Panc1 (cell line): ENCODE measurements around the gene HCFC1. TPM values are rescaled to one million over a fixed set of nuclear protein-coding genes. Genes with fewer than 3 reads are reported as not detected.

ENCODE experiments used
- ATAC-seq: fragments of 200-7000 bp; cut with Tn5 transposase; 2 replicates; pipeline ENCODE4 v1.9.1; 2020; ENCODE audit warnings: mild to moderate bottlenecking, moderate library complexity
- BruUV-seq: library from RNA; stranded (reverse); fragments of 400-500 nt; replicated peaks from 2 replicates; lab custom pipeline; 2021; lab: Mats Ljungman, UMichigan
- CTCF ChIA-PET: fragments of 300-600 bp; sonication (Branson Sonifier 250); formaldehyde crosslinking; loops from one replicate; lab custom pipeline; 2022; ENCODE audit warnings: antibody characterized with exemption; lab: Charles Lee
- POLR2A ChIA-PET: fragments of 300-600 bp; sonication (Branson Sonifier 250); formaldehyde crosslinking; loops from one replicate; lab custom pipeline; 2022; ENCODE audit warnings: antibody characterized with exemption; lab: Charles Lee
- DNase-seq: peaks from one replicate; pipeline ENCODE4 v3.0.0-alpha.2; 2010; ENCODE audit warnings: low read depth, low spot score
- H3K27ac ChIP-seq: 2 replicates; pipeline ENCODE4 v1.5.1; 2011; ENCODE audit warnings: mild to moderate bottlenecking, low read length, inconsistent platforms
- H3K27me3 ChIP-seq: fragments of 200-500 bp; sonication (Bioruptor generic); 2 replicates; pipeline ENCODE4 v1.6.0; 2014; ENCODE audit warnings: low read length, inconsistent platforms; ENCODE audit not compliant: control insufficient read depth, insufficient read depth
- H3K36me3 ChIP-seq: fragments of 200-500 bp; sonication (Bioruptor generic); 2 replicates; pipeline ENCODE4 v1.5.1; 2014; ENCODE audit warnings: inconsistent platforms, mild to moderate bottlenecking, low read length, moderate library complexity; ENCODE audit not compliant: control insufficient read depth, insufficient read depth
- H3K4me1 ChIP-seq: 2 replicates; pipeline ENCODE4 v1.5.1; 2011; ENCODE audit warnings: inconsistent platforms, mild to moderate bottlenecking, low read length, moderate library complexity; ENCODE audit not compliant: control insufficient read depth, insufficient read depth
- H3K4me3 ChIP-seq, 2 experiments: 2 replicates each; pipeline ENCODE4 v1.5.1; 2011 to 2012; ENCODE audit warnings: low read depth in 2 of 2, low read length in 2 of 2, mild to moderate bottlenecking in 2 of 2, inconsistent platforms in 1 of 2, moderate library complexity in 1 of 2
- H3K9me3 ChIP-seq: fragments of 200-500 bp; sonication (Bioruptor generic); 2 replicates; pipeline ENCODE4 v1.5.1; 2014; ENCODE audit warnings: low read depth, mild to moderate bottlenecking, inconsistent platforms, low read length, moderate library complexity; ENCODE audit not compliant: control insufficient read depth, insufficient read depth
- POLR2AphosphoS5 ChIP-seq: IDR thresholded peaks from 2 replicates; pipeline ENCODE4 v1.6.1; 2012; ENCODE audit warnings: mild to moderate bottlenecking, low read depth, low read length, moderate library complexity
- SIN3A ChIP-seq: IDR thresholded peaks from 2 replicates; pipeline ENCODE4 v1.6.1; 2012; ENCODE audit warnings: low read depth, mild to moderate bottlenecking, low read length, moderate library complexity, borderline replicate concordance; ENCODE audit not compliant: insufficient read depth
- TCF7L2 ChIP-seq: IDR thresholded peaks from 2 replicates; pipeline ENCODE4 v1.6.1; 2011; ENCODE audit warnings: mild to moderate bottlenecking, low read depth, low read length, inconsistent platforms
- in situ Hi-C: cut with HindIII; loops from 2 replicates; pipeline ENCODE4 v1.10.0; 2016; ENCODE audit warnings: low sequenced_read_pairs, low pct_unique_long_range_greater_than_20kb
- intact Hi-C: fragments of 100-400 bp; cut with micrococcal nuclease; formaldehyde crosslinking; loops from one replicate; pipeline ENCODE4 v1.10.0; 2022; ENCODE audit not compliant: unreplicated experiment
- total RNA-seq: library from RNA; stranded (reverse); gene quantifications from one replicate; pipeline ENCODE4 v1.2.1, GENCODE V29; 2021; ENCODE audit not compliant: unreplicated experiment
- TF ChIP-seq, protein P1 (sequence below): fragments of 450-650 bp; IDR thresholded peaks from 2 replicates; pipeline ENCODE4 v1.5.1; 2017; ENCODE audit warnings: mild to moderate bottlenecking
- TF ChIP-seq, protein P2 (sequence below), 2 experiments: IDR thresholded peaks; 2 replicates each; pipeline ENCODE4 v1.6.1; 2011 to 2012; ENCODE audit warnings: low read depth in 2 of 2, control low read depth in 1 of 2, low read length in 1 of 2, mild to moderate bottlenecking in 1 of 2, moderate library complexity in 1 of 2; ENCODE audit not compliant: insufficient read depth in 1 of 2

The HCFC1 gene
- total RNA-seq, 1 experiment from 2014 or later, result 113 TPM

DNA sequence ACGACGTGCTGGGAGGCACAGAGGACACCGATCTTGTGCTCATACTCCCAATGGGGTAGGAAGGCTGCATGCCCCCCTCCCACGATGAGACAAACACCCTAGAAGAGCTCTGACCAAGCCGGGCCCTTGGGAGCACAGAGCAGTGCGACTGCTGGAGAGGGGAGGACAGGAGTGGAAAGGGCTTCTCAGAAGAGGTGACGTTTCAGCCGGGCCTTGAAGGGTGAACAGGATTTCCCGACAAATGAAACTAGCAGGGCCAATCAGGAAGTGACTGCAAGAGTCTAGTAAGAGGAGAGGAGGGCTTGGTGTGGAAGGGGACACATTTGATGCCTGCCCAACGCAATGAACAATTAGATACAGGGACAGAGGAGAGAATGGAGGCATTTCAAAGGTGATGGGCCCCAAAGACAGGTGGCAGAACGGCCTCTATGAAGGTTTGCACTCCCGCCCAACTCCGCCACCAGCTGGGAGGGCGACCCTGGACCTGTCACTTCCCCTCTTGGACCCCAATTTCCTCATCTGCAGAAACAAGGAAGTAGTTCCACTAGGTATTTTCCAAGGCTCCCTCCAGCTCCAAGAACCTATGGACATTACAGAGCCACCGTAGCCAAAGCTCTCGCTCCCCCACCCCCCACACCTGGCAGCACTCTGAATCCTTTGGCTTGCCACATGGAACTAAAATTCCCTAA, 3.9 kb downstream of the HCFC1 start:
- no peaks in the 10 kb centered on the region for H3K9me3 ChIP-seq
- no peak for ATAC-seq
- in situ Hi-C loops, result no loop called here
- H3K36me3 ChIP-seq, result no peaks in the 10 kb centered on the region; the same call in 1 of the 2 replicates
- TSS peak; percentile 37 for BruUV-seq
- peaks cover 27% of the 10 kb centered on the region for H3K4me1 ChIP-seq
- no peak for DNase-seq
- H3K27ac ChIP-seq, result peak overlapping the region; percentile 90
- intact Hi-C loops, result no loop called here
- TF ChIP-seq, protein P1, sequence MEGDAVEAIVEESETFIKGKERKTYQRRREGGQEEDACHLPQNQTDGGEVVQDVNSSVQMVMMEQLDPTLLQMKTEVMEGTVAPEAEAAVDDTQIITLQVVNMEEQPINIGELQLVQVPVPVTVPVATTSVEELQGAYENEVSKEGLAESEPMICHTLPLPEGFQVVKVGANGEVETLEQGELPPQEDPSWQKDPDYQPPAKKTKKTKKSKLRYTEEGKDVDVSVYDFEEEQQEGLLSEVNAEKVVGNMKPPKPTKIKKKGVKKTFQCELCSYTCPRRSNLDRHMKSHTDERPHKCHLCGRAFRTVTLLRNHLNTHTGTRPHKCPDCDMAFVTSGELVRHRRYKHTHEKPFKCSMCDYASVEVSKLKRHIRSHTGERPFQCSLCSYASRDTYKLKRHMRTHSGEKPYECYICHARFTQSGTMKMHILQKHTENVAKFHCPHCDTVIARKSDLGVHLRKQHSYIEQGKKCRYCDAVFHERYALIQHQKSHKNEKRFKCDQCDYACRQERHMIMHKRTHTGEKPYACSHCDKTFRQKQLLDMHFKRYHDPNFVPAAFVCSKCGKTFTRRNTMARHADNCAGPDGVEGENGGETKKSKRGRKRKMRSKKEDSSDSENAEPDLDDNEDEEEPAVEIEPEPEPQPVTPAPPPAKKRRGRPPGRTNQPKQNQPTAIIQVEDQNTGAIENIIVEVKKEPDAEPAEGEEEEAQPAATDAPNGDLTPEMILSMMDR, result no peak
- TF ChIP-seq POLR2AphosphoS5, result no peak
- no peak for TF ChIP-seq TCF7L2
- TF ChIP-seq SIN3A, result no peak
- TF ChIP-seq, protein P2, sequence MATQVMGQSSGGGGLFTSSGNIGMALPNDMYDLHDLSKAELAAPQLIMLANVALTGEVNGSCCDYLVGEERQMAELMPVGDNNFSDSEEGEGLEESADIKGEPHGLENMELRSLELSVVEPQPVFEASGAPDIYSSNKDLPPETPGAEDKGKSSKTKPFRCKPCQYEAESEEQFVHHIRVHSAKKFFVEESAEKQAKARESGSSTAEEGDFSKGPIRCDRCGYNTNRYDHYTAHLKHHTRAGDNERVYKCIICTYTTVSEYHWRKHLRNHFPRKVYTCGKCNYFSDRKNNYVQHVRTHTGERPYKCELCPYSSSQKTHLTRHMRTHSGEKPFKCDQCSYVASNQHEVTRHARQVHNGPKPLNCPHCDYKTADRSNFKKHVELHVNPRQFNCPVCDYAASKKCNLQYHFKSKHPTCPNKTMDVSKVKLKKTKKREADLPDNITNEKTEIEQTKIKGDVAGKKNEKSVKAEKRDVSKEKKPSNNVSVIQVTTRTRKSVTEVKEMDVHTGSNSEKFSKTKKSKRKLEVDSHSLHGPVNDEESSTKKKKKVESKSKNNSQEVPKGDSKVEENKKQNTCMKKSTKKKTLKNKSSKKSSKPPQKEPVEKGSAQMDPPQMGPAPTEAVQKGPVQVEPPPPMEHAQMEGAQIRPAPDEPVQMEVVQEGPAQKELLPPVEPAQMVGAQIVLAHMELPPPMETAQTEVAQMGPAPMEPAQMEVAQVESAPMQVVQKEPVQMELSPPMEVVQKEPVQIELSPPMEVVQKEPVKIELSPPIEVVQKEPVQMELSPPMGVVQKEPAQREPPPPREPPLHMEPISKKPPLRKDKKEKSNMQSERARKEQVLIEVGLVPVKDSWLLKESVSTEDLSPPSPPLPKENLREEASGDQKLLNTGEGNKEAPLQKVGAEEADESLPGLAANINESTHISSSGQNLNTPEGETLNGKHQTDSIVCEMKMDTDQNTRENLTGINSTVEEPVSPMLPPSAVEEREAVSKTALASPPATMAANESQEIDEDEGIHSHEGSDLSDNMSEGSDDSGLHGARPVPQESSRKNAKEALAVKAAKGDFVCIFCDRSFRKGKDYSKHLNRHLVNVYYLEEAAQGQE (IDR thresholded peaks at IDR 0.05; ENCODE audit: insufficient read depth in 1 of 2, low read depth in 2 of 2, low read length in 1 of 2), result no peak
- CTCF ChIA-PET, result no interaction called here
- peak overlapping the region in 1 of 2 experiments; percentile 95; a peak in 1 of 4 replicates for H3K4me3 ChIP-seq
- POLR2A ChIA-PET, result no interaction called here
- no peaks in the 10 kb centered on the region for H3K27me3 ChIP-seq

DNA sequence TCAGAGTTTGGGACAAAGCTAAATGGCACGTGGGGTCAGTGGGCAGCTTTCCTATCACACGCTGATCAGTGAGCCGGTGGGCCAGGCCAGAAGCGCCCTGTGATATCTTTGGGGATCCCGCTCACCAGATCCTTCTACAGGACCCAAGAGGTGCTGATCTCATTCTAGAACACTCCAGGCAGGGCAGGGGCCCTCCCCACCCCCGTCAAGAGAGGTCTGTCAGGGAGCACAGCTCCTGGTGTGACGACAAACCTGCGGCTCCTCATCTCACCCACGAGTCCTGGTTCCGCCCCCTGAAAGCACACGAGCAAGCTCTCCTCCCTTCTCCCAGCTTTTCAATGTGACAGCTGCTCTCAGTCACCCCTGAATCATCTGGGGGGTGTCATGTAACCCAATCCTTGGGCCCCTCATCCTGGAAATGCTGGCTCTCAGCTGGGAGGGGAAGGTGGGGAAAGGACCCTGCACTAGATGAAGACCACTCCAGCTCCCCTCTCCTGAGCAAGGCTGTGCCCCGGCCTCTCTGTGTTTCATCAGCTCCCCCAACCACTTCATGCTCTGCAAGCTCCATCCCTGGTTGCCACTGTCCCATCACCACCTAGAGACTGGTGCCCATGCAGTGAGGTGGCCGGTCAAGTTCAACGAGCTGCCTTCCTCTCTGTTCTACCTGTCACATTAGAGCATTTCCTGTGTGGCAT, 4.6 kb downstream of the HCFC1 start:
- peak overlapping the region; percentile 90; the same call in 1 of the 2 replicates for H3K27ac ChIP-seq
- BruUV-seq, result no TSS peak
- peaks cover 7% of the 10 kb centered on the region; the same call in 1 of the 2 replicates for H3K36me3 ChIP-seq
- TF ChIP-seq, protein P1, result no peak
- TF ChIP-seq POLR2AphosphoS5 (no peak), SIN3A (no peak), TCF7L2 (no peak)
- TF ChIP-seq, protein P2 (IDR thresholded peaks at IDR 0.05; ENCODE audit: insufficient read depth in 1 of 2, low read depth in 2 of 2, low read length in 1 of 2), result no peak
- H3K4me1 ChIP-seq, result peaks cover 27% of the 10 kb centered on the region
- ATAC-seq (no peak), DNase-seq (no peak)
- in situ Hi-C loops, result no loop called here
- no peaks in the 10 kb centered on the region for H3K27me3 ChIP-seq
- intact Hi-C loops, result no loop called here
- CTCF ChIA-PET, result interaction anchor here (1.3 kb wide), 1 partner anchor 20 kb away, joined by 3 read pairs; no protein-coding TSS in a partner anchor
- no peaks in the 10 kb centered on the region for H3K9me3 ChIP-seq
- POLR2A ChIA-PET, result interaction anchor here (1.0 kb wide), 1 partner anchor 32 kb away, joined by 3 read pairs; no protein-coding TSS in a partner anchor
- H3K4me3 ChIP-seq, result no peak overlapping the region
